HG03064 (cell line): ENCODE data around the gene PRR23A.
"Not testable (repeated sequence)": the region's sequence is repeated elsewhere in the genome, so short reads cannot be mapped to it uniquely, and the experiment has no call there.

ENCODE experiments used
- ATAC-seq: cut with Tn5 transposase; IDR thresholded peaks from one replicate; pipeline ENCODE4 v1.9.1; 2021; ENCODE audit warnings: low read depth; ENCODE audit not compliant: unreplicated experiment

The PRR23A gene

DNA sequence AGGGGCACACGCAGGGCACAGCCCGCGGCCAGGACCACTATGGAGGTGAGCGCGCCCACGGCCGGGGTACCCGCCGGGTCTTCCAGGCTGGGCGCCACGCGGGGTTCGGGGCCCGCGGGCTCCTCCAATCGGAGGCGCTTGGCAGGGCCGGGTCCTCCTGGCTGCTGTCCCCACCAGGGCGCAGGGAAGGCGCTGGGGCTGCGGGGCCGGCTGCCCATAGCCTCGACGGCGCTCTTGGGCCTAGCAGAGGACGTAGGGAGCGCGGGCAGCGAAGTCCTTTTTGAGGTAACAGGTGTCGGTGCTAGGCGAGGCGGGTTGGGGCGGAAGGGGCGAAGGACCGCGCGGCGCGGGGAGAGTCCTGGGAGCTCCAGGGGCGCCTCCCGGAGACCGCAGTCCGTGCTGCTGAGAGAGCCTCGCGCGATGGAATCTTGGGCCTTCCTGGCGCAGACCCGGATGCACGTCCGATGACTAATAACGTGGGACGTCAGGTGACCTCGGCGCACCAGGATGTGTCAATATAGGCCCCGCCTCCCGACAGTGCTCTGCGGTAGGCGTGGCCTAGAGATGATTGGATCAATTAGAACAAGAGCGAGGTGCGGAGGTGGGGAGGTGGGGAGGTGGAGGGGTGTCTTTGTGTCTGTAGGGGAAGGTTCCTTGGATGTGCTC is at the start of gene PRR23A:
Gene PRR23A, minus strand, starts transcription at position 218 of the 666 bp plus-strand sequence. Its CDS starts 0 bp downstream, at position 218.
- no peak for ATAC-seq

DNA sequence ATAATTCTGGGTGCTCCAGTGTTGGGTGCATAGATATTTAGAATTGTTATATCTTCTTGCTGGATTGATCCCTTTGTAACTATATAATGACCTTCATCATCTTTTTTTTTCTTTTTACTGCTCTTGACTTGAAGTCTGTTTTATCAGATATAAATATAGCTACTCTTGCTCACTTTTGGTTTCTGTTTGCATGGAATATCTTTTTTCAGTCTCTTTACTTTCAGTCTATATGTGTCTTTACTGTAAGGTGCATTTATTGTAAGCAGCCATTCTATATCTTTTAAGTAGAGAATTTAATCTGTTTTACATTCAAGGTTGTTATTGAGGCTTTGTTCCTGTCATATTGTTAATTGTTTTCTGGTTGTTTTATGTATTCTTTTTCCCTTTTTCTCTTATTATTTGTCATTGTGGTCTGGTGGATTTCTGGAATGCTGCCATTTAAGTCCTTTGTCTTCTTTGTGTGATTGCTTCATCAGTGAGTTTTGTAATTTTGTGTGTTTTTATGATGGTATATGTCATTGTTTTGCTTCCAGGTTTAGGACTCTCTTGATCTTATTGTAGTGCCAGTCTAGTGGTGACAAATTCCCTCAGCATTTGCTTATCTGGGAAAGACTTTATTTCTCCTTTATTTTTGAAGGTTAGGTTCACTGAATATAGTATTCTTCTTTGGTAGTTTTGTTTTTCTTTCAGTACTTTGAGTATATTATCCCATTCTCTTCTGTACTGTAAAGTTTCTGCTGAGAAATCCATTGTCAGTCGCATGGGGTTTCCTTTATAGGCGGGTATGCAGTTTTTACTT is 46.9 kb upstream of the PRR23A start:
- no peak for ATAC-seq

DNA sequence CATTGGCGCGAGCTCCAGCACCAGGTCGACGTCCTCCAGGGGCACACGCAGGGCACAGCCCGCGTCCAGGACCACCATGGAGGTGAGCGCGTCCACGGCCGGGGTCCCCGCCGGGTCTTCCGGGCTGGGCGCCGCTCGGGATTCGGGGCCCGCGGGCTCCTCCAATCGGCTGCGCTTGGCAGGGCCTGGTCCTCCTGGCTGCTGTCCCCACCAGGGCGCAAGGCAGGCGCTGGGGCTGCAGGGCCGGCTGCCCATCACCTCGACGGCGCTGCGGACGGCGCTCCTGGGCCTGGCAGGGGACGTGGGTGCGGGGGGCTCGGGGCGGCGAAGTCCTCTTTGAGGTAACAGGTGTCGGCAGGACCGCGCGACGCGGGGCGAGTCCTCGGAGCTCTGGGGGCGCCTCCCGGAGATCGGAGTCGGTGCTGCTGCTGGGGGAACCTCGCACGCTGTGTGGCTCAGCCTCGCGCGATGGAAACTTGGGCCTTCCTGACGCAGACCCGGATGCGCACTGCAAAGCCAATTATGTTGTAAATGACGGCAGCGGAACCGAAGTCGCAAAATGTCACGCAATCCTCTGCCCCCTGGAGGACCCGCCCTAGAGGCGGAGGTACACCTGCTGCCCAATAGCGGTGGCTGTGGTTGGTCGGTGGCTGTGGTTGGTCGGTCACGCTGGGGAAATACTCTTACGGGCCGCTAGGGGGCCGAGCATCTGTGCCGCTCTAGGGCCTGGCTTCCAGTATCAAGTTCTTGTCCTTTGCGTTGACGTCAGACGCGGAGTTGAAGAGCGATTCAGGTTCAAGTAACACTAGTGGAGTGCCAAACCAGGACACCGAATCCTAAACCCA is 38.5 kb upstream of the PRR23A start, which contains the start of gene PRR23C:
Gene PRR23C, minus strand, starts transcription at position 527 of the 845 bp plus-strand sequence. Its CDS starts 272 bp downstream, at position 255.
- no peak for ATAC-seq

DNA sequence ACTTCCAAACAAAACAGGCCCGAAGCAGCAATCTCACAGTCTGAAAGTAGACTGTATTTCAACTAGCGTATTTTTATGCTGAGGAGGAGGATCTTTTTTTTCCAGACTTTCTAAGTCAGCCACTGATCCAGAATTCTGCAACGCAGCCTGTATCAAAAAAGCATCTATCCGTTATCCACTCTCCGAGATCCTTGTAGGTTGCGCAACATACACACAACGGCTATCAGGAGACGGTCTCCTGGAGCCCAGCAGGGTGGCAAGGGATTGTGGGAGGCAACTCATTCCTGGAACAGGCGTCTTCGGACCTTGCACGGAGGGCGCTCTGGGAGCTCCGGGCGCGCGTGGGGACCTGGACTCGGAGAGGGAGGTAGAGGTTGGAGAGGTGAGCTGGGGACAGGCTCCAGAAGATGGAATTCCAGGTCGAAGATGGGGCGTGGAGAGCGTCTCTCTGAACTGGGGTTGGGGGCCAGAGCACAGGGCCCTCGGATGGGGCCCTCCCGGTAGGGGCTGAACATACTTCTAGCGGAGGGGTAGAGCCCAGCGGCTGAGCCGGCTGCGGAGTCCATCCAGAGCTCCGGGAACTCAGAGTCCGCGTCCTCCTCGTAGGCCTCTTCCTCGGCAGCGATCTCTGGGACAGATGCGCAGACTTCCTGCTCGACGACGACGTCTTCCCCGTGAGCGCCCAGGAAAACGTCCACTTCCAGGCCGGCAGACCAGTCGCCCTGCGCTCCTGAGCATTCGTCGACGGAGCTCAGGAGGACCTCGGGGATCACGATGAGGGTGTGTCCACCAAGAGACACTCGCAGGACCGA is 37.7 kb upstream of the PRR23A start:
- ATAC-seq, result no peak

DNA sequence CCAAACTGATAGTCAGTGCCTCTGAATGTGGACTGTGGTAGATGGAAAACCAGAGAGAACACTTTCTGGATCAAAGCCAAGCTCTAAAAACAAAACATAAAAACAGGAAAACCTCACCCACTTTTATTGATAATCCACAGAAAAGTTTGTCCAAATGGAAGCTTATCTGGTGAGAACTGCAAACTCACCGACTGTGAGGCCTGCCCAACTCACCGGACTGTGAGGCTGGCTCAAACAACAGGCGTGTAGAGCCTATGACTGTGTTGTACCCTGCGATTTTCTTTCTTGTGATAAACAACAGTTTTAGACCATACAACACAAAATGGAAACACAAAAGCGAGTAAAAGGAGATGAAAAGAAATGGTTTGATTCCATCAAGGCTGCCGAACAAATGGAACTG is 31.4 kb upstream of the PRR23A start:
- ATAC-seq, result no peak

DNA sequence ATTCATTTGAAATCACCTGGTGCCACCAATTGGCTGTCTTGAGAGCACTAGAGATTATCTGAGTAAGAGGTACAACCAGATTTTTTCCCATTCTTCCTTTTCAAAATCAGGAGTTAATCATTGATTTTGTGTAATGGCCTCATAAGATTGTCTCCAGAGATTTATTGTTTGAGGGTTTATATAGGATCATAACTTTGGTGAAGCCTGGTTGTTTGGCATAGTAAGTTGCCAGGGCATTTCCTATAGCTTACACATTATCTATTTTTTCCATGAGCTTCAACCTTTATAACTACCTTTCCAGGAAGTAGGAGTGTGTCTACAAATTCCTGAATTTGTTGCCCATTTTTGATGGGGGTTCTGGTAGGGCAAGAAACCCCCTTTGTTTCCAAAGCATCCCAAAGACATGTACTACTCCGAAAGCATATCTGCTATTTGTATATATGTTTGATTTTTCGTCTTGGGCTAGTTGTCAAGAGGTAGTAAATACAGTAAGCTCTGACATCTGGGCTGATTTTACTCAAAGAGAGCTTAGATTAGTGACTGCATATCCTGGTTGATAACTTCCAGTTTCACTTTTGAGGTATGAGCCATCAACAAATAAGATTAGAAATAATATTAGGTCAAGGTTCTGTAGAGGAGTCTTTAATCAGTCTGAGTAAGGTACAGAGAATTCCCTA is 26.4 kb upstream of the PRR23A start:
- no peak for ATAC-seq

DNA sequence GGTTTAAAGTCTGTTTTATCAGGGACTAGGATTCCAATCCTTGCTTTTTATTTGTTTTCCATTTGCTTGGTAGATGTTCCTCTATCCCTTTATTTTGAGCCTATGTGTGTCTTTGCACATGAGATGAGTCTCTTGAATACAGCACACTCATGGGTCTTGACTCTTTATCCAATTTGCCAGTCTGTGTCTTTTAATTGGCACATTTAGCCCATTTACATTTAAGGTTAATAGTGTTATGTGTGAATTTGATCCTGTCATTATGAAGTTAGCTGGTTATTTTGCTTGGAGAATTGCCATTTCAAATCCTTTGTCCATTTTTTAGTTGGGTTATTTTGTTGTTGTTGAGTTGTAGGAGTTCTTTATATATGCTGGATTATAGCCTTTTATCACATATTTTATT is 24.5 kb upstream of the PRR23A start:
- ATAC-seq, result not testable (repeated sequence)

DNA sequence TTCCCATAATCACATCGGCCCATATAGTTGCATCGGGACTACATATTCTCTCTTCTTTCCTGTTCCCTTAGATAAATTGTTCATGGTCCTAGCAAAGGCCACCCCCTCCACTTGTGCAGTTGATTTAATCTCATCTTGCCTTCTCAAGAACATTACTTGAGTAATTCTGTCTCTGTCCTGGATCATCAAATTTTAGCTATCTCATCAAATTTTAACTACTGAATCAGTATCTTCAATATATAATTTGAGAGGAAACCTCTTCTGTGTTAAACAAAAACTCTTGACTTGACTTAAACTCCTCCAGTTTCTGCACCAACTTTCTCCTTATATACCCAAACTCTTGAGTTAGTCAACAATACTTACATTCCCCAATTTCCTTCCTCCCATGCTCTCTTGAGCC is 18.9 kb upstream of the PRR23A start:
- no peak for ATAC-seq

DNA sequence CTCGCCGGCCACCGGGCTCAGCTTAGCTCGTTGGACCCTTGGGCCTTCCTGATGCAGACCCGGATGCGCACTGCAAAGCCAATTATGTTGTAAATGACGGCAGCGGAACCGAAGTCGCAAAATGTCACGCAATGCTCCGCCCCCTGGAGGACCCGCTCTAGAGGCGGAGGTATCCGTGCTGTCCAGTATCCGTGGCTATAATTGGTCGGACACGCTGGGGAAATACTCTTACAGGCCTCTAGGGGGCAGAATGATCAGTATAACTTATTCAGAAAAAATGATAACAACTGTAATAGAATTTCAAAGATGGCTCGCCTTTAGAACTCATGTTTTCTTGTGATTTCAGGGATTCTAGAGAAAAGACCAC is 14.8 kb upstream of the PRR23A start, which contains the start of gene PRR23B:
Gene PRR23B, minus strand, starts transcription at position 59 of the 367 bp plus-strand sequence. CDS start 265 bp downstream, outside the sequence.
- no peak for ATAC-seq

DNA sequence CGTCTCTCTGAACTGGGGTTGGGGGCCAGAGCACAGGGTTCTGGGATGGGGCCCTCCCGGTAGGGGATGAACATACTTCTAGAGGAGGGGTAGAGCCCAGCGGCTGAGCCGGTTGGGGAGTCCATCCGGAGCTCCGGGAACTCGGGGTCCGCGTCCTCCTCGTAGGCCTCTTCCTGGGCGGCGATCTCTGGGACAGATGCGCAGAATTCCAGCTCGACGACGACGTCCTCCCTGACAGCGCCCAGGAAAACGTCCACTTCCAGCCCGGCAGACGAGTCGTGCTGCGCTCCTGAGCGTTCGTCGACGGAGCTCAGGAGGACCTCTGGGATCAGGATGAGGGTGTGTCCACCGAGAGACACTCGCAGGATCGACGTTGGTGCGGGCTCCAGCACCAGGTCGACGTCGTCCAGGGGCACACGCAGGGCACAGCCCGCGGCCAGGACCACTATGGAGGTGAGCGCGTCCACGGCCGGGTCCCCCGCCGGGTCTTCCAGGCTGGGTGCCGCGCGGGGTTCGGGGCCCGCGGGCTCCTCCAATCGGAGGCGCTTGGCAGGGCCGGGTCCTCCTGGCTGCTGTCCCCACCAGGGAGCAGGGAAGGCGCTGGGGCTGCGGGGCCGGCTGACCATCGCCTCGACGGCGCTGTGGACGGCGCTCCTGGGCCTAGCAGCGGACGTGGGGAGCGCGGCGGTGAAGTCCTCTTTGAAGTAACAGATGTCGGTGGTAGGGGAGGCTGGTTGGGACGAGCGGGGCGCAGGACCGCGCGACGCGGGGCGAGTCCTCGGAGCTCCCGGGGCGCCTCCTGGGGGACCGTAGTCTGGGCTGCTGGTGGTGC is 14.2 kb upstream of the PRR23A start:
- ATAC-seq, result no peak

DNA sequence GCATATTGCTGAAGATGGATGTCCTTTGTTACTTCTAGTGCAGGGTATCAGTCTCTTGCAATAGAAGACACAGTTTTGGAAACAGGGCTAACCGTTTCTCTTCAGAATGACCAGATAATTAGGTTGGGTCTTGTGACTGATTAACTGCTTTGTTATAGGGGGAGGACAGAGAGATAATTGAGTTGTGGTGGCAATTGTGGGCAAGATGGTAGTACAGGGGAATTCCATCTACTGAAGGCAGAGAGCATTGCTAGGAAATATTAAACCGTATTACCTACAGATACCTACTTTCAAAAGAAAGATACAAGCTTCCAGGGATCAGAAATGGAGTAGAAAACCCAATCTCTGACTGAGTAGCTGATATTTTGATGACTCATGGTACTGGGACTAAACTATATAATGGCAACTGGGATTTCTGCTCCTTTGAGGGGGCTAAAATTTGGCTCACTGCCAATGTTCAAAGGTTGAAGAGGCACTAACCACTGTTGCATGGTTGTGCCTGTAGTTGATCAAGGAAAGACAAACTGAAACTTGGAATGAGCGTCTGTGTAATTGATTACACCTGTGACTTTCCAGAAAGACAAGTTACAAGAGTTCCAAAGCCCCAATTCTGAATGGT is 10.5 kb upstream of the PRR23A start:
- no peak for ATAC-seq

DNA sequence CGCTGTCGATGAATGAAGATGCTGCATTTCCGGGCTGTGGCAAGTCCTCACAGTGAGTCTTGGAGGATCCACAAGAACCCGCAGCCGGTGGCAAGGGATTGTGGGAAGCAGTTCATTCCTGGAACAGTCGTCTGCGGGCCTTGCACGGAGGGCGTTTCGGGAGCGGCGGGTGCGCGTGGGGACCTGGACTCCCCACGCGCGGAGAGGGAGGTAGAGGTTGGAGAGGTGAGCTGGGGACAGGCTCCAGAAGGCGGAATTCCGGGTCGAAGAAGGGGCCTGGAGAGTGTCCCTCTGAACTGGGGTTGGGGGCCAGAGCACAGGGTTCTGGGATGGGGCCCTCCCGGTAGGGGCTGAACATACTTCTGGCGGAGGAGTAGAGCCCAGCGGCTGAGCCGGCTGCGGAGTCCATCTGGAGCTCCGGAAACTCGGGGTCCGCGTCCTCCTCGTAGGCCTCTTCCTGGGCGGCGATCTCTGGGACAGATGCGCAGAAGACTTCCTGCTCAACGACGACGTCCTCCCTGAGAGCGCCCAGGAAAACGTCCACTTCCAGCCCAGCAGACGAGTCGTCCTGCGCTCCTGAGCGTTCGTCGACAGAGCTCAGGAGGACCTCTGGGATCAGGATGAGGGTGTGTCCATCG is 593 bp downstream of the PRR23A start:
- ATAC-seq, result no peak

DNA sequence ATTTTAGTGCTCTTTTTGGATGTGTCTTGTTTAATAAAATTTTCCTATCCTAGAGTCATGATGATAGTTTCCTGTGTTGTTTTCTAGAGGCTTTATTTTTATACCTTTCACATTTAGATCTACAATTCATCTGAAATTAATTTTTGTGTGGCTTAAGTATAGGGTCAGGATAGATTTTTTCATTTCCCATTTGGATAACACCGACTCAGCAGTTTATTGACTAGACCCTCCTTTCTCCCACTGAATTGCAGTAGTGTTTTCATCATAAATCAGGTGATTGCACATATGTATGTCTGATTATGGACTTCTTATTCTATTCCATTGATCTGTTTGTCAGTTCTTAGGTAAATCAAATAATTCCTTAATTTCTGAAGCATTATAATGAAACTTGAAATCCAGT is 10.4 kb downstream of the PRR23A start:
- no peak for ATAC-seq

DNA sequence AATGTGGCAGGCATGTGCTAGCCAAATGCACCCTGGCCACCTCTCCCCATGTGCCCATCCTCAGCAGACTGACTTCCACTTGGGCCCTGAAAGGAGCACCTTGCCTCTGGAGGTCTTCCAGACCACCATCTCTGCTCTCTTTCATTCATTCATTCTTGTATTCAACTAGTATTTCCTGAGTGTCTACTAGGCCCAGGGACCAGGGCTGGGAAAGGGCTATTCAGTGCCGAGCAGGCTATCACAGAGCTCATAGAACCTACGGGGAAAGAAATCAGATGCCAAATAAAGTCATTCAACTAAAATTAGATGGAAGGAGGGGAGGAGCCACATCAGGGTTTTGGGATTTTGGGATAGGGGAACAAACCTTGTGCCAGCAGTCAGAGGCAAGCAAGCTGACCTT is 18.9 kb downstream of the PRR23A start:
- ATAC-seq, result no peak

DNA sequence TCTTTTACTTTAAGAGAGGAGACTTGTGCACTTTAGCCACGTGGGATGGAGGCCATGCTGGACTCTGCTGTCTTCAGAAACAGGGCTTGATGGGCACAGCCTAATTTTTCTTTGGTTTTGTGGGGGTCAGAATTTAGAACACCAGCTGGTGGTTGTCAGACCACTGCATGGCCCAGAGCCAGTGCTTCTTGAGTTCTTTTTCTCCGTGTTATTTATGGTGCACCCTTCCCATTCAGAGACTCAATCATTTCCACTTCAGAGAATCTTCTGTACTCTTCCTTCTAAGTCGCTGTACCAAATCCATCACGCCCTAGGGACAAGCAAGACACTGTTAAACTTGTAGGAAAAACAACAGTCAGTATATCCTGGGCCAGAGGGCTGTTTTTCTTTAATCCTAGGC is 20.1 kb downstream of the PRR23A start:
- ATAC-seq, result no peak

DNA sequence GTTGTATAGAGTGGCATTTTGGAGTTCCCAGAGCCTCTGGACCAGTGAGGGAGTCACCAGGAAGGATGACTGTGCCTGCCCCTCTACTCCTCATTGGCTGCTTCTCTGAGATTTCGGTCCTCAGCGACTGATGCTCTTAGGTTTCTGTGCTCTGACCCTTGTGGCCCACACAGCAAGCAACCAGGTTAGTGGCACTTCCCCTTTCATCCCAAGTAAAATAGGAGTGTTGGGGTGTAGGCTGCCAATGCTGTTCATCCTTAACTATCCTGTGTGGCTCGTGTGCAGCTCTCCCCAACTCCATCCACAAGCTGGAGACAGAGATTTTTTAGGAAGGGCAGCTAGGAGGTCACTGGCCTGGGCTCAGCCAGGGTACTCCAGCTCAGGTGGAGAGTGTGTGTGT is 21.3 kb downstream of the PRR23A start:
- ATAC-seq, result no peak

DNA sequence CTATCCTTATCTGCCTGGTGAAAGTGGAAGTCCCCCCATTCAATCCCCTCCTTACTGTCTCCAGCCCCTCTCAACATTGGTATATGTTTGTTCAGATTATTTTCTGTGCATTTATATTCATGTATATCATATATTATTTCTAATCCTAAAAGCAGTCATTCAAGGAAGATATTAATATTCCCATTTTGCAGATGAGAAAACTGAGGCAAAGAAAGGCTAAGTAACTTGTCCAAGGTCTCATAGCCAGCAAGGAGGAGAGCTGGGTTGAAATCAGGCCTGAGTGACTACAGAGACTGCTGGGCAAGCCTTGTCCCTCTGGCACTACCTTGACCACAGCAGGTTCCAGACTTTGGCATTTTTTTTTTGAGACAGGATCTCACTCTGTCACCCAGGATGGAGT is 30.0 kb downstream of the PRR23A start:
- no peak for ATAC-seq

DNA sequence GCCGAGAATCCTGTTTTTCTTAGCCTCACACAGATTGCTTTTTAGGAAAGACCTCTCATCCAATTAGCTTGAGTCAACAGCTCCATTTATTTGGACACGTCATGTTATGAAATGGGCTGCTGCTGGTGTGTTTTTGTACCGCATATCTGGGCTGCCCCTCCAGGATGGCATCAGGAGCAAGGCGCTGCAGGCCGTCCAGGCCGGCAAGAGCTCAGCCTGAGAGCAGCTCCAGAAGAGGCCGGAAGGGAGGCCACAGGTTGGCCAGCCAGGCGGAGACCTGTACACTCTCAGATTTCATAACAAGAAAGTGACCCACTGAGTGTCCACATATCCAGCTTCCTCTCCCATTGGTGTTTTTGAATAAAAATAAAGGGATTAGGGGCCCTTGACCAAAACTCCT is 30.7 kb downstream of the PRR23A start:
- no peak for ATAC-seq
